ENCODE measurements around the gene COPG2.
A peak's percentile ranks its signal among the peaks of the same experiment; 100 is the strongest.

COPG2 gene

GRCh38 chr7:130493275-130493873 lies 175.2 kb downstream of the COPG2 start:
- DNase-seq (ENCODE audit: low read depth), result no peak

- DNase-seq (ENCODE audit: low read depth), result no peak
Measured at GRCh38 chr7:130492523-130493274, 175.8 kb downstream of the COPG2 start.

- no peak for DNase-seq (ENCODE audit: low read depth)
Measured at GRCh38 chr7:130491841-130492522, 176.6 kb downstream of the COPG2 start, which contains the start of gene MEST. MEST (plus strand) TSS chr7:130492085; CDS start chr7:130492314, 229 bp downstream.

- no peak for DNase-seq (ENCODE audit: low read depth)
Measured at GRCh38 chr7:130490888-130491804, 177.4 kb downstream of the COPG2 start.

GRCh38 chr7:130490311-130490791 lies 178.2 kb downstream of the COPG2 start:
- no peak for DNase-seq (ENCODE audit: low read depth)

GRCh38 chr7:130489140-130489983 lies 179.2 kb downstream of the COPG2 start:
- no peak for DNase-seq (ENCODE audit: low read depth)

- no peak for DNase-seq (ENCODE audit: low read depth)
Measured at GRCh38 chr7:130488392-130489139, 180.0 kb downstream of the COPG2 start.

GRCh38 chr7:130486954-130487436 lies 181.6 kb downstream of the COPG2 start:
- no peak for DNase-seq (ENCODE audit: low read depth)

GRCh38 chr7:130486114-130486953 lies 182.2 kb downstream of the COPG2 start:
- peak; percentile 28 for DNase-seq (ENCODE audit: low read depth)

GRCh38 chr7:130485734-130486113 lies 182.8 kb downstream of the COPG2 start:
- DNase-seq (ENCODE audit: low read depth), result no peak

GRCh38 chr7:130483031-130483430 lies 185.5 kb downstream of the COPG2 start:
- no peak for DNase-seq (ENCODE audit: low read depth)

GRCh38 chr7:130481898-130482297 lies 186.7 kb downstream of the COPG2 start:
- DNase-seq (ENCODE audit: low read depth), result no peak

- DNase-seq (ENCODE audit: low read depth), result no peak
Measured at GRCh38 chr7:130479716-130480400, 188.7 kb downstream of the COPG2 start.

- DNase-seq (ENCODE audit: low read depth), result no peak
Measured at GRCh38 chr7:130478991-130479390, 189.6 kb downstream of the COPG2 start.

GRCh38 chr7:130476297-130477150 lies 192.0 kb downstream of the COPG2 start:
- no peak for DNase-seq (ENCODE audit: low read depth)

- DNase-seq (ENCODE audit: low read depth), result no peak
Measured at GRCh38 chr7:130475776-130476175, 192.8 kb downstream of the COPG2 start.

- no peak for DNase-seq (ENCODE audit: low read depth)
Measured at GRCh38 chr7:130473876-130474275, 194.7 kb downstream of the COPG2 start.

- DNase-seq (ENCODE audit: low read depth), result no peak
Measured at GRCh38 chr7:130473289-130473688, 195.3 kb downstream of the COPG2 start.

Data from activated T-cell treated with anti-CD3 and anti-CD28 coated beads for 1 hour (primary cell).